Raji (cell line): ENCODE results near the gene GPI.

Experiments used
- POLR2A ChIP-seq: IDR thresholded peaks from 2 replicates; pipeline ENCODE4 v1.6.1; 2011; ENCODE audit warnings: low read depth, low read length, control low read depth; ENCODE audit not compliant: insufficient read depth

Gene GPI

DNA sequence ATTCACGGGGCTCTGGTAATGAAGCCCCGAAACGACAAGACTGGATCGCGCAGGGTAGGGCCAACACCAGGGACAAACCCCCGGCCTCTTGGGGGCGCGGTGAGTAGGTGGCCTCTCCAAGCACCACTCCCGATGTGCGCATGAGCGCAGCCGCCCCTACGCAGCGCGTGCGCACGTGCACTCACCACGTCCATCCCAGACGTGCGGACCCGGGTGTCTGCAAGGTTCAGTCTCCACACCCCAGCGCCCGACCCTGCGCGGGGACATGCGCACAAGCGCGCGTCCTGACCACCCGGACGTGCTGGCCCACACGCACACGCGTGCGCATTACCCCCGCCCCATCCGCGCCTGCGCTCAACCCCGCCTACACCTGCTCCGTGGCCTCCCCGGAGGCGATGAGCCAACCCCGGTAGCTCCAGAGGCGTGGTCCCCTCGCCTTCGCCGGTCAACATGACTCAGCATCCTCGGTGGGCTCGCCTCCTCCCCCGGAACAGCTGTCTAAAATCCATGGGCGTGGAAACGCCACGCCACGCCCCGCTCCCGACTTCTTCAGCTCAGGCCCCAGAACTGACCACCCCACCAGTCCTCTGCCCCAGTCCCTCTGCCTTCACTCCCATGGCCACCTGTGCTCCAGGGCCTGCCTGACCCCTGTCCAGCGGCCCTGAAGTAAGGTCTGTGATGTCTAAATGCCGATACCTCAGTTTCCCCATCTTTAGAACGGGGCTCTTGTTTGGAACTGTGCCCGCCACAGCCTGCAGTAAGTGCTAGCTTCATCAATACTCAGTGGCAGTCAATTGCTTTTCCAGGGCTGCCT lies 5.6 kb upstream of the GPI start:
- peak; percentile 80 for TF ChIP-seq POLR2A

GRCh38 chr19:34359954-34360315 lies 5.1 kb upstream of the GPI start:
- no peak for TF ChIP-seq POLR2A

DNA sequence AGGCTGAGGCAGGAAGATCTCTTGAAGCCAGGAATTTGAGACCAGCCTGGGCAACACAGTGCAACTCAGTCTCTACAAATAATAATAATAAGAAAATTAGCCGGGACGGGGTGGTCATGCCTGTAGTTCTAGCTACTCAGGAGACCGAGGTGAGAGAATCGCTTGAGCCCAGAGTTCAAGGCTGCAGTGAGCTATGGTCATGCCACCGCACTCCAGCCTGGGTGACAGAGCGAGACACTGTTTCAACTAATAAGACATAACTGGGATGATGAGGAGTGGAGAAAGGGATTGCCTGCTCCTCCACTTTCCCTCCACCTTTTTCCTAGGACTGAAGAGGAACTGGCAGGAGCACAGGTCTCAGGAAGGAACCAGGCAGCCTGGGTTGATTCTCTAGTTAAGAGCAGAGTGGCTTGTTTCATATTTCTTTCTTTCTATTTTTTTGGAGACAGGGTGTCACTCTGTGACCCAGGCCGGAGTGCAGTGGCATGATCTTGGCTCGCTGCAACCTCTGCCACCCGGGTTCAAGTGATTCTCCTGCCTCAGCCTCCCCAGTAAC lies 4.6 kb upstream of the GPI start:
- no peak for TF ChIP-seq POLR2A

DNA sequence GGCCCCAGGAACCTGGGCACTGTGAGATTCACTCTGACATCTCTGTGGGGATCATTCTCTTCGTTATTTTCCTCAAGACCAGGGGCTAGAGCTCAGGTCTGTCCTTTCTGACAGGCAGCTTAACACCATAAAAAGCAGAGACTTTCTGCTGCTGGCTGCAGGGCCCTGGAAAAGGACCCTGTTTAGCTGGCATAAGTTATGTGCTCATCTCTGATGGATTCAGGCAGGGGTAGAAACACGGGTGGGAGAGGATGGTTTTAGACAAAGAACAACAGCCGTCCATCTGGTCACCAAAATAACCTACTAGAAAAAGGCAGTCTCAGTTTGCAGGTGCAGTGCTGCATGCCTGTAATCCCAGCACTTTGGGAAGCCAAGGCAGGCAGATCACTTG lies 2.3 kb upstream of the GPI start:
- TF ChIP-seq POLR2A = no peak

DNA sequence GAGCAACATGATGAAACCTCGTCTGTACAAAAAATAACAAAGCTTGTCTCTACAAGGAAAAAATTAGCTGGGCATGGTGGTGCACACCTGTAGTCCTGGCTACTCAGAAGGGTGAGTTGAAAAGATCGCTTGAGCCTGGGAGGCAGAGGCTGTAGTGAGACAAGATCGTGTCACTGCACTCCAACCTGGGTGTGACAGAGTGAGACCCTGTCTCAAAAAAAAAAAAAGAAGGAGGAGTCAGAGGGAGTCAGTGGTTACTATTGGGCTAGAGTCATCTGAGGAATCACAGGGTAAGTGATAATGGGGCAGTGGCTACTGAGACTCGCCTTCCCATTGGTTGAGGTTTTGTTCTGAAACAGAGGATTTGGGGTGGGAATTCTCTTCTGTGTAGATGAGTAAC lies 1.9 kb upstream of the GPI start:
- no peak for TF ChIP-seq POLR2A

- TF ChIP-seq POLR2A = no peak
Observed at GRCh38 chr19:34363930-34364329, 1.1 kb upstream of the GPI start.

- no peak for TF ChIP-seq POLR2A
Observed at GRCh38 chr19:34364462-34364829, 550 bp upstream of the GPI start.

DNA sequence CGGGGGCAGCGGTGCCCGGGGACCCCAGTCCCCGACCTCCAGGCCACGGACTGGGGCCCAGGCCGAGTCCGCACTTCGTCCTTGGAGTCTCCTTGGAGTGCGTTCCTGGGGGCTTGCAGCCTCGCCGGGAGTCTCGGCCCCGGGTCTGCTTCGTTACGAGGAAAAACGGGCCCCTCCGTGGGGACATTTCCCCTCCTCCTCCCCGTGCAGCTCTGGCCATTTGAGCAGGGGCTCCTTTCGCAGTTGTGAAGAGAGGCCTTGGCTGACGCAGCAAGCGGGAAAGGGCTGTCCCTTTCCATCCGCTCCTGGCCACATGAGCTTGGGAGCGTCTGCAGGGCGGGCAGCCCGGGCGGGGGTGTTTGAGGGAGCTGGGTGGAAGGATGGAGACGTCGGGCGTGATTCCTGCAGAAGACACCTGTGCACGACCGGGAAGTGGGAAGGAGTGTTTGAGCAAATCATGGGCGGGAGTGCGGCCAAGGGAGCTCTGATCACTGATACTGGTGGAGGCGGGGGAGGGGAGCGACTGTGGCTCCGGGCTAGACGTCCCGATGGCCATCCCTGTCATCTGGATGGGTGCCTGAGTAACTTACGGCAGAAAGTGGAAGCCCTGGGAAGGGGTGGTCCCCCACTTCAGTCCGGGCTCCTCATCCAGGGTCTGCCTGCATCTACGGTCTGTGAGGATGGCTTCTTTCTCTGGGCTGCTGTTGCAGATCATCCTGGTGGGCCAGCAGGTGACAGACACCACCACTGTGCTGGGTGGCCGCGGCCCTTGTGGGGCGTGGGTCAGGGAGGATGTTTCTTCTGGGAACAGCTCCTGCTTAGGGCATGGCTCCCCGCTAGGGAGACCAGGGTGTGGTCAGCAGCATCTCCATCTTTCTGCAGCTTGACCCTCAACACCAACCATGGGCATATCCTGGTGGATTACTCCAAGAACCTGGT lies 736 bp downstream of the GPI start:
- no peak for TF ChIP-seq POLR2A

DNA sequence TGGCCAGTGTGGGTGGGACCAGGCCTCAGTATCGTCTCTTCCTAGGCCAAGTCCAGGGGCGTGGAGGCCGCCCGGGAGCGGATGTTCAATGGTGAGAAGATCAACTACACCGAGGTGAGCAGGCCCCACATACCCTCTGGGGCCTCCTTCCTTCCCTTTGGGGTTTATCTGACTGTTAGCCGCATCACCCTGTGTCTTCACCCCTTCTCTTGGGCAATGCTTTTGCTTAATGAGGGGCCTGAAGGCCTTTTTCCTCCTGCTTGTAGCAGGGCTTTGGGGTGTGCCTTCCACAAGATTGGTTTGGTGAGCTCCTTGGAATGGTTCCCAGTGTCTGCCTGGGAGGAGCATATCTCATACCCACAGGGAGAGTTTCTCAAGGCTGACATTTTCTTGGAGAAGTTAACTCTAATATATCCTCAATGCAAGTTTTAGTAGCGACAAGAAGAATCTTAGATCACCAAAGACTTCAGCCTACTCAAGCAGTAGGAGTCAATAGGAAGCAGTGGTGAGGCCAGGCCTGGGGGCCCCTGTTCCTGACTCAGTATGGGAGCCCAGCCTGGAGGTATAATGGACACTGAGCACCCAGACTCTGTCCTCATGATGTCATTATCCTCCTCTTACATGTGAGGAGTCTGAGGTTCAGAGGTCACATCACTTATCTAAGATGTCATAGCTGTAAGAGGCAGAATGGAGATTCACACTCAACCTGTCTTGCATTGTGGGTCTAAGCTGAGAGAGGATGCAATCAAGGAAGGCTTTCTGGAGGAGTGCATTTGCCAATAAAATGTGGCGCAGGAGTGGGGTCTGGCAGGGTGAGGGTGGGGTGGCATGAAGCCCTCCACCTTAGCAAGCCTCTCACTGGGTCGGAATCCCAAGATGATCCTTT lies 2.0 kb downstream of the GPI start:
- TF ChIP-seq POLR2A = no peak

DNA sequence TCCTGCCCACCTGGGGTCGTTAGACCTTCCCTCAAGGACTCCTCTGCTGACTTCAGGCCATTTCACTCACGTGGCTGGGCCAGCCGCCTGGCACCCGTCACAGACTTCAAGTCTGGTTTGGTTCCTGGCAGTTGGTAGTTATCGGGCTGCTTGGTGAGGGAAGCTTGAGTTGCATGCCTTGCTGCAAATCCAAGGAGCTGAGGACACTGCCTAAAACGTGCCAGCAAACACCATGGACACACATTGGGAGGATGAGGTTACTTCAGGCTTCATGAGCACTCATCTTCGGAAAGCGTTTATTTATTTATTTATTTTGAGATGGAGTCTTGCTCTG lies 2.6 kb downstream of the GPI start:
- TF ChIP-seq POLR2A = no peak

DNA sequence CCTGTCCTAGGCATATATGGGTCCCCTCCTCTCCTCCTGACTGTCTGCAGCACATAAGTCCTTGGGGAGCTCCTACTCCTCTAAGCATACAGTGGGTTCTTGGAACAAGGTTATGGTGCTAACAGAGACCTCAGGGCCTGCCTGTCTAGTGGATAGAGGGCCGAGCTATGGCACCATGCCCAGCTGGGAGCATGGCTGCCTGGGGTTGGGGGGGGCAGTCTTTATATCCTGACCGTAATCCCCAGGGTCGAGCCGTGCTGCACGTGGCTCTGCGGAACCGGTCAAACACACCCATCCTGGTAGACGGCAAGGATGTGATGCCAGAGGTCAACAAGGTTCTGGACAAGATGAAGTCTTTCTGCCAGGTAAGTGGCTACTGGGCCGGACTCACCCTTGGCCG lies 3.3 kb downstream of the GPI start:
- no peak for TF ChIP-seq POLR2A

DNA sequence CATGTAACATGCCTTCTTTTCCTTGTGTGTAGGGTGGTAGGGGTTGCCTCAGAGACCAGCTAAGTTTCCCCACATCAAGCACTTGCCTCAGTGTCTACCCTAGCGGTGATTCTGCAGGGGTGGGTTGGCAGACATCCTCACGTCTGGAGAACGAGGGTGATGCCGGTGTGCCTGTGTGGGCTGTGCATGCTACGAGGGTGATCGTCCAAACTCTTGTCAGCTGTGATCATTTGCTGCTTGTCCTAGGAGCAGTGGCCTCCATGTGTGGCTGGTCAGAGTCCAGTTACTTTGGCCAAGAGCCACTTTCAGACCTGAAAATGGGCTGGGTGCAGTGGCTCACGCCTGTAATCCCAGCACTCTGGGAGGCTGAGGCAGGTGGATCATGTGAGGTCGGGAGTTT lies 5.1 kb downstream of the GPI start:
- no peak for TF ChIP-seq POLR2A

GRCh38 chr19:34370983-34371382 lies 6.0 kb downstream of the GPI start:
- TF ChIP-seq POLR2A = no peak

DNA sequence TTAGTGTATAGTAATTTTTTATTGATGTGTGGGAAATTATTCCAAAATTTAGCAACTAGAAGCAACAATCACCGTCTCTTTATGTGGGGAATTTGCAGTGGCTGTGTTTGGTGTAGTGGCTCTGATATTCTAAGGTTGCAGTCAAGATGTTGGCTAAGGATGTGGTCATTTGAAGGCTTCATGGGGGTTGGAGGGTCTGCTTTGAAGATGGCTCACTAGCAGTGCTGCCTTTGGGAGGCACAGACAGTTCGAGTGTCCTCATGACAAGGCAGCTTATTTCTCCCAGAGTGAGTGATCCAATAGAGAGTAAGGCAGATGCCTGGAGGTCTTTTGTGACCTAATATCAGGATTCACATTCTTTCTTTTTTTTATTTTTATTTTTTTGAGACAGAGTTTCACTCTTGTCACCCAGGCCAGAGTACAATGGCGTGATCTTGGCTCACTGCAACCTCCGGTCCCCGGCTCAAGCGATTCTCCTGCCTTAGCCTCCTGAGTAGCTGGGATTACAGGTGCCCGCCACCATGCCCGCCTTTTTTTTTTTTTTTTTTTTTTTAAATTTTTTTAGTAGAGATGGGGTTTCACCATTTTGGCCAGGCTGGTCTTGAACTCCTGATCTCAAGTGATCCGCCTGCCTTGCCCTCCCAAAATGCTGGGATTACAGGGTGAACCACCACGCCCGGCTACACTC lies 8.7 kb downstream of the GPI start:
- TF ChIP-seq POLR2A = no peak

DNA sequence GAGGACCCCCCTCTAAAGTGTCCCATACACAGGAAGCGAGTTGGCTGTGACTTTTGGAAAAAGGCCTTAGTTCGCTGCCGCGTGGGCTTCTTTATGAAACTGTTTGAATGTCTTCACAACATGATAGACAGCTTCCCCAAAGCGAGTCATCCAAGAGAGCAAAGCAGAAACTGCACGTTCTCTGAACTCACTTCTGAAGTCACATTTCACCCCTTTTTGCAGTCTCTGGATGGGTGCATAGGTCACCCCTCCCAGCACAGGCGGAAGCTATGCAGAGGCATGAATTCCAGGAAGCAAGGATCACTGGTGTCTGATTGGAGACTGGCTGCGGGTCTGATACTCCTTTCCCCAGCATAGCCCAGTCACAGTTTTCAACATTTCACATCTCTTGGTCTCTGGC lies 10.6 kb downstream of the GPI start:
- no peak for TF ChIP-seq POLR2A

DNA sequence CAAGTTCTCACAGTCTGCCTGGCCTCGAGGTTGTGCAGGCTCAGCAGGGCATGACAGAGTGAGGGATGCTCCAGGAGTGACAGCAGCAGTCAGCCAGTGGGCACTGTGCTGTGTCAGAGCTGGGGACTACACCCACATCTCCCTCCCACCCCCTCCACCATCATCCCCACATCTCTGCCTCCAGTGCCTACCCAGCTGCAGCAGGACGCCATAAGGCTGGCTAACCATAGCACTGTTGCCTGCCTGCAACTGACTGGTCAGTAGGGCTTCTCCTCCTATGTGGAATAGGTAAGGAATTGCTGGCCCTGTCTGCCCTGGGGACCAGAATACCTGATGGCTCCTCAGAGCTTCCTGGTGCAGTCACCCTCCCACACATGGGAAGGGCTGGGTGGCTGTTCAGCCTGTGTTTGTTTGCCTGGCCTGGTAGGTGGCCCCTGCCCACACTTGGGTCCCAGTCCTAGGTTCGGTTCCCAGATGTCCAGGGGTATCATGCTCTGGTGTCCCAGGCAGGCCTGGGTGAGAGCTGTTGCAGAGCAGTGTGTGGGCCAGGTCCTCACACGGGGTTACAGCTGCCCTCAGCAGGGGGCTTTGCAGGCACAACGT lies 15.7 kb downstream of the GPI start:
- TF ChIP-seq POLR2A = no peak
